Measurements from ENCODE around the gene CCDC85B. TPM values are rescaled to one million over a fixed set of nuclear protein-coding genes. Genes with fewer than 3 reads are reported as not detected.

The CCDC85B gene
- total and polyA plus RNA-seq, 2 of the 13 experiments (the other 11 are each of a cell fraction or from before 2014, with no cell fraction given): 8.2 to 19.5 TPM

DNA sequence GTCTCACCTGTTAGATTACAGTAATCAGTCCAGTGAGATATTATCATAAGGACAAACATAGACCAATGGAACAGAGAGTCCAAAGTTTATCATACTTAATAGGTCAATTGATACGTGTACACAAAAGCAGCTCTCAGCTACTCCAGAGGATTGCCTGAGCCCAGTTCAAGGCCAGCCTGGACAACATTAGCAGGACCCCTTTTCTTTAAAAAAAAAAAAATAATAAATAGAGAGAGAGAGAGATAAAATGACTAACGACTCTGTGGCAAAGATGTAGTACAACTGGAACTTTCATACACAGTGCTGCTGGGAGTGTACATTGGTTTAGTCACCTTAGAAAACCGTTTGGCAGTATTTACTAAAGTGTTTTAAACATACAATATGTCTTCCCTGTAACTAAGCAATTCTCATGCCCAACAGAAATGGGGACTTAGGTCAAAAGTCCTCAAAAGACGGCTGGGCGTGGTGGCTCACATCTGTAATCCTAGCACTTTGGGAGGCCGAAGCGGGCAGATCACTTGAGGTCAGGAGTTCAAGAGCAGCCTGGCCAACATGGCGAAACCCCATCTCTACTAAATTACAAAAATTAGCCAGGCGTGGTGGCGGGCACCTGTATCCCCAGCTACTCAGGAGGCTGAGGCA is 46.1 kb upstream of the CCDC85B start (continued):
- TF ChIP-seq, protein P1, sequence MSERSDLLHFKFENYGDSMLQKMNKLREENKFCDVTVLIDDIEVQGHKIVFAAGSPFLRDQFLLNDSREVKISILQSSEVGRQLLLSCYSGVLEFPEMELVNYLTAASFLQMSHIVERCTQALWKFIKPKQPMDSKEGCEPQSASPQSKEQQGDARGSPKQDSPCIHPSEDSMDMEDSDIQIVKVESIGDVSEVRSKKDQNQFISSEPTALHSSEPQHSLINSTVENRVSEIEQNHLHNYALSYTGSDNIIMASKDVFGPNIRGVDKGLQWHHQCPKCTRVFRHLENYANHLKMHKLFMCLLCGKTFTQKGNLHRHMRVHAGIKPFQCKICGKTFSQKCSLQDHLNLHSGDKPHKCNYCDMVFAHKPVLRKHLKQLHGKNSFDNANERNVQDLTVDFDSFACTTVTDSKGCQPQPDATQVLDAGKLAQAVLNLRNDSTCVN (CRISPR knock-in tag; IDR thresholded peaks at IDR 0.05; ENCODE audit: borderline replicate concordance): no peak
- TF ChIP-seq, protein P2, sequence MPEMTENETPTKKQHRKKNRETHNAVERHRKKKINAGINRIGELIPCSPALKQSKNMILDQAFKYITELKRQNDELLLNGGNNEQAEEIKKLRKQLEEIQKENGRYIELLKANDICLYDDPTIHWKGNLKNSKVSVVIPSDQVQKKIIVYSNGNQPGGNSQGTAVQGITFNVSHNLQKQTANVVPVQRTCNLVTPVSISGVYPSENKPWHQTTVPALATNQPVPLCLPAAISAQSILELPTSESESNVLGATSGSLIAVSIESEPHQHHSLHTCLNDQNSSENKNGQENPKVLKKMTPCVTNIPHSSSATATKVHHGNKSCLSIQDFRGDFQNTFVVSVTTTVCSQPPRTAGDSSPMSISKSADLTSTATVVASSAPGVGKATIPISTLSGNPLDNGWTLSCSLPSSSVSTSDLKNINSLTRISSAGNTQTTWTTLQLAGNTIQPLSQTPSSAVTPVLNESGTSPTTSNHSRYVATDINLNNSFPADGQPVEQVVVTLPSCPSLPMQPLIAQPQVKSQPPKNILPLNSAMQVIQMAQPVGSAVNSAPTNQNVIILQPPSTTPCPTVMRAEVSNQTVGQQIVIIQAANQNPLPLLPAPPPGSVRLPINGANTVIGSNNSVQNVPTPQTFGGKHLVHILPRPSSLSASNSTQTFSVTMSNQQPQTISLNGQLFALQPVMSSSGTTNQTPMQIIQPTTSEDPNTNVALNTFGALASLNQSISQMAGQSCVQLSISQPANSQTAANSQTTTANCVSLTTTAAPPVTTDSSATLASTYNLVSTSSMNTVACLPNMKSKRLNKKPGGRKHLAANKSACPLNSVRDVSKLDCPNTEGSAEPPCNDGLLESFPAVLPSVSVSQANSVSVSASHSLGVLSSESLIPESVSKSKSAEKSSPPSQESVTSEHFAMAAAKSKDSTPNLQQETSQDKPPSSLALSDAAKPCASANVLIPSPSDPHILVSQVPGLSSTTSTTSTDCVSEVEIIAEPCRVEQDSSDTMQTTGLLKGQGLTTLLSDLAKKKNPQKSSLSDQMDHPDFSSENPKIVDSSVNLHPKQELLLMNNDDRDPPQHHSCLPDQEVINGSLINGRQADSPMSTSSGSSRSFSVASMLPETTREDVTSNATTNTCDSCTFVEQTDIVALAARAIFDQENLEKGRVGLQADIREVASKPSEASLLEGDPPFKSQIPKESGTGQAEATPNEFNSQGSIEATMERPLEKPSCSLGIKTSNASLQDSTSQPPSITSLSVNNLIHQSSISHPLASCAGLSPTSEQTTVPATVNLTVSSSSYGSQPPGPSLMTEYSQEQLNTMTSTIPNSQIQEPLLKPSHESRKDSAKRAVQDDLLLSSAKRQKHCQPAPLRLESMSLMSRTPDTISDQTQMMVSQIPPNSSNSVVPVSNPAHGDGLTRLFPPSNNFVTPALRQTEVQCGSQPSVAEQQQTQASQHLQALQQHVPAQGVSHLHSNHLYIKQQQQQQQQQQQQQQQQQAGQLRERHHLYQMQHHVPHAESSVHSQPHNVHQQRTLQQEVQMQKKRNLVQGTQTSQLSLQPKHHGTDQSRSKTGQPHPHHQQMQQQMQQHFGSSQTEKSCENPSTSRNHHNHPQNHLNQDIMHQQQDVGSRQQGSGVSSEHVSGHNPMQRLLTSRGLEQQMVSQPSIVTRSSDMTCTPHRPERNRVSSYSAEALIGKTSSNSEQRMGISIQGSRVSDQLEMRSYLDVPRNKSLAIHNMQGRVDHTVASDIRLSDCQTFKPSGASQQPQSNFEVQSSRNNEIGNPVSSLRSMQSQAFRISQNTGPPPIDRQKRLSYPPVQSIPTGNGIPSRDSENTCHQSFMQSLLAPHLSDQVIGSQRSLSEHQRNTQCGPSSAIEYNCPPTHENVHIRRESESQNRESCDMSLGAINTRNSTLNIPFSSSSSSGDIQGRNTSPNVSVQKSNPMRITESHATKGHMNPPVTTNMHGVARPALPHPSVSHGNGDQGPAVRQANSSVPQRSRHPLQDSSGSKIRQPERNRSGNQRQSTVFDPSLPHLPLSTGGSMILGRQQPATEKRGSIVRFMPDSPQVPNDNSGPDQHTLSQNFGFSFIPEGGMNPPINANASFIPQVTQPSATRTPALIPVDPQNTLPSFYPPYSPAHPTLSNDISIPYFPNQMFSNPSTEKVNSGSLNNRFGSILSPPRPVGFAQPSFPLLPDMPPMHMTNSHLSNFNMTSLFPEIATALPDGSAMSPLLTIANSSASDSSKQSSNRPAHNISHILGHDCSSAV (CRISPR knock-in tag; IDR thresholded peaks at IDR 0.05; ENCODE audit: borderline replicate concordance): no peak
- no peak for TF ChIP-seq MEIS1 (CRISPR knock-in tag; IDR thresholded peaks at IDR 0.05; ENCODE audit: borderline replicate concordance)
- no peak for TF ChIP-seq TSC22D2 (CRISPR knock-in tag; IDR thresholded peaks at IDR 0.05; ENCODE audit: borderline replicate concordance)
- TF ChIP-seq ZNF850 (CRISPR knock-in tag; conservative IDR thresholded peaks at IDR 0.05): no peak
- no peak for TF ChIP-seq ZFAT (CRISPR knock-in tag; conservative IDR thresholded peaks at IDR 0.05)
- no peak for TF ChIP-seq KDM2A (CRISPR knock-in tag; IDR thresholded peaks at IDR 0.05; ENCODE audit: borderline replicate concordance, low read depth)
- TF ChIP-seq ETV5 (CRISPR knock-in tag; IDR thresholded peaks at IDR 0.05; ENCODE audit: borderline replicate concordance): no peak
- TF ChIP-seq, protein P3, sequence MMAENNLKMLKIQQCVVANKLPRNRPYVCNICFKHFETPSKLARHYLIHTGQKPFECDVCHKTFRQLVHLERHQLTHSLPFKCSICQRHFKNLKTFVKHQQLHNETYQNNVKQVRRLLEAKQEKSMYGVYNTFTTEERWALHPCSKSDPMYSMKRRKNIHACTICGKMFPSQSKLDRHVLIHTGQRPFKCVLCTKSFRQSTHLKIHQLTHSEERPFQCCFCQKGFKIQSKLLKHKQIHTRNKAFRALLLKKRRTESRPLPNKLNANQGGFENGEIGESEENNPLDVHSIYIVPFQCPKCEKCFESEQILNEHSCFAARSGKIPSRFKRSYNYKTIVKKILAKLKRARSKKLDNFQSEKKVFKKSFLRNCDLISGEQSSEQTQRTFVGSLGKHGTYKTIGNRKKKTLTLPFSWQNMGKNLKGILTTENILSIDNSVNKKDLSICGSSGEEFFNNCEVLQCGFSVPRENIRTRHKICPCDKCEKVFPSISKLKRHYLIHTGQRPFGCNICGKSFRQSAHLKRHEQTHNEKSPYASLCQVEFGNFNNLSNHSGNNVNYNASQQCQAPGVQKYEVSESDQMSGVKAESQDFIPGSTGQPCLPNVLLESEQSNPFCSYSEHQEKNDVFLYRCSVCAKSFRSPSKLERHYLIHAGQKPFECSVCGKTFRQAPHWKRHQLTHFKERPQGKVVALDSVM (CRISPR knock-in tag; IDR thresholded peaks at IDR 0.05): no peak
- TF ChIP-seq ZSCAN25 (CRISPR knock-in tag; IDR thresholded peaks at IDR 0.05): no peak
- TF ChIP-seq, protein P4, sequence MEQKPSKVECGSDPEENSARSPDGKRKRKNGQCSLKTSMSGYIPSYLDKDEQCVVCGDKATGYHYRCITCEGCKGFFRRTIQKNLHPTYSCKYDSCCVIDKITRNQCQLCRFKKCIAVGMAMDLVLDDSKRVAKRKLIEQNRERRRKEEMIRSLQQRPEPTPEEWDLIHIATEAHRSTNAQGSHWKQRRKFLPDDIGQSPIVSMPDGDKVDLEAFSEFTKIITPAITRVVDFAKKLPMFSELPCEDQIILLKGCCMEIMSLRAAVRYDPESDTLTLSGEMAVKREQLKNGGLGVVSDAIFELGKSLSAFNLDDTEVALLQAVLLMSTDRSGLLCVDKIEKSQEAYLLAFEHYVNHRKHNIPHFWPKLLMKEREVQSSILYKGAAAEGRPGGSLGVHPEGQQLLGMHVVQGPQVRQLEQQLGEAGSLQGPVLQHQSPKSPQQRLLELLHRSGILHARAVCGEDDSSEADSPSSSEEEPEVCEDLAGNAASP (CRISPR knock-in tag; IDR thresholded peaks at IDR 0.05; ENCODE audit: borderline replicate concordance): no peak; the same call in 1 of the 2 replicates
- no peak for TF ChIP-seq TRIM24 (CRISPR knock-in tag; IDR thresholded peaks at IDR 0.05)
- no peak for TF ChIP-seq ZNF562 (CRISPR knock-in tag; IDR thresholded peaks at IDR 0.05; ENCODE audit: borderline replicate concordance)
- TF ChIP-seq EEA1 (CRISPR knock-in tag; IDR thresholded peaks at IDR 0.05; ENCODE audit: borderline replicate concordance): no peak

Measured in HepG2 (cell line).